Hepatocyte (in vitro differentiated cells): ENCODE data around the gene GTF2F2.

ENCODE experiments used
- CTCF ChIP-seq: fragments of 200-600 bp; sonication (generic); IDR thresholded peaks from 2 replicates; pipeline ENCODE4 v1.5.1; 2016; ENCODE audit warnings: antibody characterized with exemption, mild to moderate bottlenecking; ENCODE audit not compliant: poor library complexity
- EZH2 ChIP-seq: fragments of 200-600 bp; sonication (generic); IDR thresholded peaks from 2 replicates; pipeline ENCODE4 v1.6.1; 2016; ENCODE audit warnings: antibody characterized with exemption, mild to moderate bottlenecking, borderline replicate concordance

- TF ChIP-seq CTCF (no peak), EZH2 (no peak)
These were observed 18.2 kb upstream of the GTF2F2 start for GRCh38 chr13:45102136-45102507.
